Keratinocyte (primary cell): ENCODE data around the gene PLEKHO1.

Experiments used
- CTCF ChIP-seq, 3 experiments: IDR thresholded peaks in 1 of 3; conservative IDR thresholded peaks in 1 of 3; optimal IDR thresholded peaks in 1 of 3; 2 replicates in 2 of 3; 3 replicates in 1 of 3; pipeline versions ENCODE3 to v1.5.1; 2011; ENCODE audit warnings: low read length in 3 of 3, mild to moderate bottlenecking in 3 of 3, moderate library complexity in 2 of 3, control low read depth in 1 of 3, inconsistent platforms in 1 of 3; ENCODE audit not compliant: insufficient read depth in 2 of 3; ENCODE audit errors: extremely low read depth in 1 of 3
- EZH2 ChIP-seq: IDR thresholded peaks from one replicate; pipeline ENCODE4 v1.6.1; 2012; ENCODE audit warnings: inconsistent platforms, mild to moderate bottlenecking, low read length, moderate library complexity

- TF ChIP-seq CTCF (optimal IDR thresholded peaks at IDR 0.05 in 1 of 3, IDR thresholded peaks at IDR 0.05 in 1 of 3, conservative IDR thresholded peaks at IDR 0.05 in 1 of 3; ENCODE audit: extremely low read depth in 1 of 3, insufficient read depth in 2 of 3, low read length in 3 of 3) (no peak), EZH2 (no peak)
Measured at GRCh38 chr1:150176593-150176992, 26.9 kb downstream of the PLEKHO1 start.
